Stimulated activated CD8-positive, alpha-beta memory T cell treated with anti-CD3 and anti-CD28 coated beads, Interleukin-2, amount 100 ng/mL, for 48 hours (primary cell): ENCODE results near the gene FAM219A.

Experiments
- DNase-seq, 2 donors: peaks; one replicate each; pipeline ENCODE4 v3.0.0-alpha.2; 2020; ENCODE audit warnings: low read depth in 2 of 2

Gene FAM219A

GRCh38 chr9:34458013-34458958 is at the start of gene FAM219A, which contains the start of gene DNAI1:
Gene FAM219A, minus strand, starts transcription at chr9:34458570. Its CDS starts 307 bp downstream, at chr9:34458263.
Gene DNAI1, plus strand, starts transcription at chr9:34458805. Its CDS starts 201 bp downstream, at chr9:34459006.
- DNase-seq, result peak; percentile 97 to 99

- DNase-seq, result no peak
These were observed 49.6 kb upstream of the FAM219A start for GRCh38 chr9:34507966-34508365.

GRCh38 chr9:34507556-34507955 is 49.2 kb upstream of the FAM219A start:
- no peak for DNase-seq

GRCh38 chr9:34506623-34507022 is 48.3 kb upstream of the FAM219A start:
- DNase-seq, result no peak

GRCh38 chr9:34505370-34506120 is 47.2 kb upstream of the FAM219A start:
- DNase-seq, result no peak

GRCh38 chr9:34503406-34503805 is 45.0 kb upstream of the FAM219A start:
- no peak for DNase-seq

- DNase-seq, result no peak
These were observed 44.5 kb upstream of the FAM219A start for GRCh38 chr9:34502891-34503290.

- DNase-seq, result no peak
These were observed 44.1 kb upstream of the FAM219A start for GRCh38 chr9:34502471-34502870.

GRCh38 chr9:34501889-34502425 is 43.6 kb upstream of the FAM219A start:
- no peak for DNase-seq

GRCh38 chr9:34501372-34501771 is 43.0 kb upstream of the FAM219A start:
- no peak for DNase-seq

- DNase-seq, result peak; percentile 47 to 69
These were observed 42.4 kb upstream of the FAM219A start for GRCh38 chr9:34500623-34501267.

GRCh38 chr9:34499076-34499475 is 40.7 kb upstream of the FAM219A start:
- DNase-seq, result no peak

GRCh38 chr9:34498553-34498952 is 40.2 kb upstream of the FAM219A start:
- DNase-seq, result no peak

- no peak for DNase-seq
These were observed 37.9 kb upstream of the FAM219A start for GRCh38 chr9:34496149-34496712.

GRCh38 chr9:34493972-34494535 is 35.7 kb upstream of the FAM219A start:
- DNase-seq, result peak in 1 of 2 donors; percentile 3

GRCh38 chr9:34492051-34492450 is 33.7 kb upstream of the FAM219A start:
- no peak for DNase-seq

- no peak for DNase-seq
These were observed 33.2 kb upstream of the FAM219A start for GRCh38 chr9:34491596-34491995.

GRCh38 chr9:34490760-34491159 is 32.4 kb upstream of the FAM219A start:
- no peak for DNase-seq

GRCh38 chr9:34490360-34490759 is 32.0 kb upstream of the FAM219A start:
- no peak for DNase-seq

- DNase-seq, result no peak
These were observed 28.2 kb upstream of the FAM219A start for GRCh38 chr9:34486572-34486971.

GRCh38 chr9:34485822-34486221 is 27.5 kb upstream of the FAM219A start:
- no peak for DNase-seq
